GM21825 (cell line): ENCODE results near the gene PRDM12.

Source experiments
- ATAC-seq: cut with Tn5 transposase; IDR thresholded peaks from one replicate; pipeline ENCODE4 v1.9.1; 2021; ENCODE audit warnings: mild to moderate bottlenecking, moderate library complexity; ENCODE audit not compliant: unreplicated experiment

Gene PRDM12

GRCh38 chr9:130664251-130665028, at the start of gene PRDM12:
Gene PRDM12 (plus strand): TSS chr9:130664594. CDS start chr9:130664654, 60 bp downstream.
- ATAC-seq = no peak

- no peak for ATAC-seq
Observed at GRCh38 chr9:130616451-130616850, 47.9 kb upstream of the PRDM12 start.

- ATAC-seq = no peak
Observed at GRCh38 chr9:130623466-130623865, 40.9 kb upstream of the PRDM12 start.

- ATAC-seq = no peak
Observed at GRCh38 chr9:130624154-130624553, 40.2 kb upstream of the PRDM12 start.

- no peak for ATAC-seq
Observed at GRCh38 chr9:130626249-130626996, 38.0 kb upstream of the PRDM12 start.

GRCh38 chr9:130627051-130627450, 37.3 kb upstream of the PRDM12 start:
- no peak for ATAC-seq

- ATAC-seq = no peak
Observed at GRCh38 chr9:130627896-130628792, 36.2 kb upstream of the PRDM12 start.

- ATAC-seq = no peak
Observed at GRCh38 chr9:130629443-130630070, 34.8 kb upstream of the PRDM12 start.

GRCh38 chr9:130630071-130630450, 34.3 kb upstream of the PRDM12 start:
- no peak for ATAC-seq

GRCh38 chr9:130630506-130631330, 33.7 kb upstream of the PRDM12 start:
- ATAC-seq = no peak

- ATAC-seq = no peak
Observed at GRCh38 chr9:130631331-130632080, 32.9 kb upstream of the PRDM12 start.

- ATAC-seq = no peak
Observed at GRCh38 chr9:130632081-130632710, 32.2 kb upstream of the PRDM12 start.

GRCh38 chr9:130632841-130633240, 31.6 kb upstream of the PRDM12 start:
- ATAC-seq = no peak

GRCh38 chr9:130633336-130634190, 30.8 kb upstream of the PRDM12 start:
- no peak for ATAC-seq

GRCh38 chr9:130634191-130634768, 30.1 kb upstream of the PRDM12 start:
- no peak for ATAC-seq

GRCh38 chr9:130634801-130635200, 29.6 kb upstream of the PRDM12 start:
- ATAC-seq = no peak

- ATAC-seq = no peak
Observed at GRCh38 chr9:130635306-130635705, 29.1 kb upstream of the PRDM12 start.
